ENCODE measurements around the gene ARHGAP42. TPM values are rescaled to one million over a fixed set of nuclear protein-coding genes. Genes with fewer than 3 reads are reported as not detected.

The ARHGAP42 gene
- polyA plus RNA-seq, 3 donors = 0.13 TPM; not detected in 2

GRCh38 chr11:100817620-100818019 is 130.5 kb downstream of the ARHGAP42 start:
- no peaks in the 10 kb centered on the region for H3K4me1 ChIP-seq (ENCODE audit: control insufficient read depth in 1 of 2, insufficient read depth in 2 of 2, low read length in 2 of 2)
- H3K27ac ChIP-seq (ENCODE audit: low read depth in 1 of 2, low read length in 2 of 2) = no peak overlapping the region
- H3K27me3 ChIP-seq (ENCODE audit: control insufficient read depth in 2 of 2, insufficient read depth in 2 of 2, low read length in 2 of 2) = no peaks in the 10 kb centered on the region
- no peak overlapping the region for H3K4me2 ChIP-seq (replicated peaks; ENCODE audit: extremely low read depth, low read length, poor library complexity, severe bottlenecking)
- H3K27ac Mint-ChIP-seq = no peak overlapping the region
- H3K9me3 ChIP-seq (replicated peaks in 1 of 2; ENCODE audit: control insufficient read depth in 1 of 2, insufficient read depth in 1 of 2, low read length in 2 of 2) = peaks cover 5 to 6% of the 10 kb centered on the region in 2 donors
- no peak overlapping the region for H3K9ac ChIP-seq (ENCODE audit: insufficient read depth, low read length, poor library complexity, severe bottlenecking)
- TF ChIP-seq CTCF (IDR thresholded peaks at IDR 0.05) = no peak
- H3K4me3 ChIP-seq (replicated peaks in 1 of 3; ENCODE audit: low read depth in 2 of 3, low read length in 3 of 3) = no peak overlapping the region
- no peaks in the 10 kb centered on the region for H4K20me1 ChIP-seq (ENCODE audit: insufficient read depth, low read length)
- peaks cover 0 to 12% (median 7%) of the 10 kb centered on the region in 7 donors for H3K9me3 Mint-ChIP-seq
- no peaks in the 10 kb centered on the region for H3K27me3 Mint-ChIP-seq (ENCODE audit: low read depth in 3 of 3)
- no peak overlapping the region for H2AFZ ChIP-seq (ENCODE audit: insufficient read depth, low read depth, low read length, poor library complexity, severe bottlenecking)
- no peak overlapping the region for H3K4me3 Mint-ChIP-seq
- no peak for DNase-seq
- WGBS (ENCODE audit: insufficient coverage) = no CpG with 5 or more reads among the region's 2 CpGs
- H3K79me2 ChIP-seq (ENCODE audit: insufficient read depth, low read length) = no peaks in the 10 kb centered on the region
- H3K36me3 Mint-ChIP-seq = no peaks in the 10 kb centered on the region
- intact Hi-C loops (cut with micrococcal nuclease) = no loop called here
- no peaks in the 10 kb centered on the region for H3K36me3 ChIP-seq (replicated peaks in 1 of 2; ENCODE audit: control insufficient read depth in 1 of 2, insufficient read depth in 2 of 2, low read length in 2 of 2)
- no peaks in the 10 kb centered on the region for H3K4me1 Mint-ChIP-seq

- no peak for DNase-seq
- TF ChIP-seq CTCF (IDR thresholded peaks at IDR 0.05) = no peak
- H3K27ac Mint-ChIP-seq = no peak overlapping the region
- Histone ChIP-seq H3K36me3 (replicated peaks in 1 of 2; ENCODE audit: control insufficient read depth in 1 of 2, insufficient read depth in 2 of 2, low read length in 2 of 2) (no peaks in the 10 kb centered on the region), H3K27ac (ENCODE audit: low read depth in 1 of 2, low read length in 2 of 2) (no peak overlapping the region), H3K27me3 (ENCODE audit: control insufficient read depth in 2 of 2, insufficient read depth in 2 of 2, low read length in 2 of 2) (no peaks in the 10 kb centered on the region), H3K9ac (ENCODE audit: insufficient read depth, low read length, poor library complexity, severe bottlenecking) (no peak overlapping the region), H2AFZ (ENCODE audit: insufficient read depth, low read depth, low read length, poor library complexity, severe bottlenecking) (no peak overlapping the region), H3K4me2 (replicated peaks; ENCODE audit: extremely low read depth, low read length, poor library complexity, severe bottlenecking) (no peak overlapping the region), H4K20me1 (ENCODE audit: insufficient read depth, low read length) (no peaks in the 10 kb centered on the region), H3K9me3 (replicated peaks in 1 of 2; ENCODE audit: control insufficient read depth in 1 of 2, insufficient read depth in 1 of 2, low read length in 2 of 2) (peaks cover 0 to 3% of the 10 kb centered on the region in 2 donors), H3K79me2 (ENCODE audit: insufficient read depth, low read length) (no peaks in the 10 kb centered on the region), H3K4me1 (ENCODE audit: control insufficient read depth in 1 of 2, insufficient read depth in 2 of 2, low read length in 2 of 2) (no peaks in the 10 kb centered on the region), H3K4me3 (replicated peaks in 1 of 3; ENCODE audit: low read depth in 2 of 3, low read length in 3 of 3) (no peak overlapping the region)
- intact Hi-C loops (cut with micrococcal nuclease) = no loop called here
- H3K27me3 Mint-ChIP-seq (ENCODE audit: low read depth in 3 of 3) = no peaks in the 10 kb centered on the region
- no peak overlapping the region for H3K4me3 Mint-ChIP-seq
- 100% methylated on average over 2 of the region's 4 CpGs for WGBS (ENCODE audit: insufficient coverage)
- no peaks in the 10 kb centered on the region for H3K4me1 Mint-ChIP-seq
- no peaks in the 10 kb centered on the region for H3K36me3 Mint-ChIP-seq
- peaks cover 0 to 2% (median 1%) of the 10 kb centered on the region in 7 donors for H3K9me3 Mint-ChIP-seq
These were observed 133.5 kb downstream of the ARHGAP42 start for GRCh38 chr11:100820621-100821020.

All from CD14-positive monocyte (primary cell).